Measurements from ENCODE around the gene ACACA. TPM values are rescaled to one million over a fixed set of nuclear protein-coding genes. Genes with fewer than 3 reads are reported as not detected.

Gene ACACA
- total RNA-seq, 1 experiment from 2014 or later = 33.0 TPM

GRCh38 chr17:37391146-37391545 is 15.5 kb downstream of the ACACA start:
- POLR2A ChIA-PET (ENCODE audit: unreplicated experiment) = no interaction called here
- intact Hi-C loops (cut with micrococcal nuclease) = no loop called here
- Histone ChIP-seq H3K9me3 (ENCODE audit: low read length) (no peaks in the 10 kb centered on the region), H3K27me3 (ENCODE audit: low read length) (no peaks in the 10 kb centered on the region), H2AFZ (ENCODE audit: low read length) (no peak overlapping the region), H3K4me2 (ENCODE audit: low read length) (no peak overlapping the region), H3K9ac (ENCODE audit: low read length) (no peak overlapping the region), H3K4me1 (ENCODE audit: insufficient read depth, low read length) (no peaks in the 10 kb centered on the region), H3K27ac (ENCODE audit: low read length) (no peak overlapping the region), H3K4me3 (ENCODE audit: low read length) (no peak overlapping the region), H3K79me2 (ENCODE audit: low read length) (no peaks in the 10 kb centered on the region), H3K9me2 (replicated peaks; ENCODE audit: low read length) (no peaks in the 10 kb centered on the region), H4K20me1 (ENCODE audit: low read length) (no peaks in the 10 kb centered on the region), H3F3A (ENCODE audit: low read length, unreplicated experiment) (no peaks in the 10 kb centered on the region), H3K36me3 (ENCODE audit: low read depth, low read length) (no peaks in the 10 kb centered on the region)
- no peak for TF ChIP-seq EZH2 (IDR thresholded peaks at IDR 0.05; ENCODE audit: low read length, unreplicated experiment)
- no peak for TF ChIP-seq CTCF (conservative IDR thresholded peaks at IDR 0.05; ENCODE audit: low read depth, low read length)
- no peak for TF ChIP-seq EZH2phosphoT487 (IDR thresholded peaks at IDR 0.05; ENCODE audit: borderline replicate concordance, low read length)
- DNase-seq = no peak
- CTCF ChIA-PET = no interaction called here
- ATAC-seq = no peak
- no TSS peak for BruUV-seq (replicated peaks)

- CTCF ChIA-PET = no interaction called here
- Histone ChIP-seq H3K4me2 (ENCODE audit: low read length) (no peak overlapping the region), H3K4me1 (ENCODE audit: insufficient read depth, low read length) (no peaks in the 10 kb centered on the region), H3K27ac (ENCODE audit: low read length) (no peak overlapping the region), H2AFZ (ENCODE audit: low read length) (no peak overlapping the region), H4K20me1 (ENCODE audit: low read length) (no peaks in the 10 kb centered on the region), H3K9ac (ENCODE audit: low read length) (no peak overlapping the region), H3K27me3 (ENCODE audit: low read length) (no peaks in the 10 kb centered on the region), H3F3A (ENCODE audit: low read length, unreplicated experiment) (no peaks in the 10 kb centered on the region), H3K79me2 (ENCODE audit: low read length) (no peaks in the 10 kb centered on the region), H3K9me2 (replicated peaks; ENCODE audit: low read length) (no peaks in the 10 kb centered on the region), H3K9me3 (ENCODE audit: low read length) (no peaks in the 10 kb centered on the region), H3K36me3 (ENCODE audit: low read depth, low read length) (no peaks in the 10 kb centered on the region), H3K4me3 (ENCODE audit: low read length) (no peak overlapping the region)
- no peak for ATAC-seq
- POLR2A ChIA-PET (ENCODE audit: unreplicated experiment) = no interaction called here
- DNase-seq = no peak
- intact Hi-C loops (cut with micrococcal nuclease) = no loop called here
- no TSS peak for BruUV-seq (replicated peaks)
- TF ChIP-seq CTCF (conservative IDR thresholded peaks at IDR 0.05; ENCODE audit: low read depth, low read length) (no peak), EZH2phosphoT487 (IDR thresholded peaks at IDR 0.05; ENCODE audit: borderline replicate concordance, low read length) (no peak), EZH2 (IDR thresholded peaks at IDR 0.05; ENCODE audit: low read length, unreplicated experiment) (no peak)
Observed at GRCh38 chr17:37389160-37389559, 17.5 kb downstream of the ACACA start.

GRCh38 chr17:37388266-37388665 is 18.4 kb downstream of the ACACA start:
- no peaks in the 10 kb centered on the region for H3K9me3 ChIP-seq (ENCODE audit: low read length)
- H3K79me2 ChIP-seq (ENCODE audit: low read length) = no peaks in the 10 kb centered on the region
- no peak for ATAC-seq
- H3K27me3 ChIP-seq (ENCODE audit: low read length) = no peaks in the 10 kb centered on the region
- ChIA-PET POLR2A (ENCODE audit: unreplicated experiment) (no interaction called here), CTCF (no interaction called here)
- H3K27ac ChIP-seq (ENCODE audit: low read length) = no peak overlapping the region
- no peaks in the 10 kb centered on the region for H3F3A ChIP-seq (ENCODE audit: low read length, unreplicated experiment)
- H3K36me3 ChIP-seq (ENCODE audit: low read depth, low read length) = no peaks in the 10 kb centered on the region
- no peak overlapping the region for H2AFZ ChIP-seq (ENCODE audit: low read length)
- DNase-seq = no peak
- no peak overlapping the region for H3K4me2 ChIP-seq (ENCODE audit: low read length)
- intact Hi-C loops (cut with micrococcal nuclease) = no loop called here
- BruUV-seq (replicated peaks) = no TSS peak
- no peaks in the 10 kb centered on the region for H3K9me2 ChIP-seq (replicated peaks; ENCODE audit: low read length)
- no peak overlapping the region for H3K9ac ChIP-seq (ENCODE audit: low read length)
- no peaks in the 10 kb centered on the region for H3K4me1 ChIP-seq (ENCODE audit: insufficient read depth, low read length)
- TF ChIP-seq EZH2 (IDR thresholded peaks at IDR 0.05; ENCODE audit: low read length, unreplicated experiment) (no peak), CTCF (conservative IDR thresholded peaks at IDR 0.05; ENCODE audit: low read depth, low read length) (no peak), EZH2phosphoT487 (IDR thresholded peaks at IDR 0.05; ENCODE audit: borderline replicate concordance, low read length) (no peak)
- no peaks in the 10 kb centered on the region for H4K20me1 ChIP-seq (ENCODE audit: low read length)
- no peak overlapping the region for H3K4me3 ChIP-seq (ENCODE audit: low read length)
